Esophagus squamous epithelium (tissue), 4 donors: ENCODE measurements around the gene JAZF1.

Experiments
- POLR2A ChIP-seq, 4 donors: fragments of 450-650 bp; IDR thresholded peaks; one replicate each; pipeline ENCODE4 v1.6.1; 2017; ENCODE audit warnings: antibody characterized with exemption in 4 of 4, mild to moderate bottlenecking in 4 of 4, moderate library complexity in 3 of 4
- TF ChIP-seq, protein P1 (sequence below), 6 experiments: fragments of 450-650 bp in 4 of 6; fragments of 200-600 bp in 2 of 6; sonication (generic) in 2 of 6; IDR thresholded peaks; one replicate each; pipeline ENCODE4 v1.5.1; 2016 to 2019; ENCODE audit warnings: antibody characterized with exemption in 6 of 6, mild to moderate bottlenecking in 4 of 6, moderate library complexity in 4 of 6

DNA sequence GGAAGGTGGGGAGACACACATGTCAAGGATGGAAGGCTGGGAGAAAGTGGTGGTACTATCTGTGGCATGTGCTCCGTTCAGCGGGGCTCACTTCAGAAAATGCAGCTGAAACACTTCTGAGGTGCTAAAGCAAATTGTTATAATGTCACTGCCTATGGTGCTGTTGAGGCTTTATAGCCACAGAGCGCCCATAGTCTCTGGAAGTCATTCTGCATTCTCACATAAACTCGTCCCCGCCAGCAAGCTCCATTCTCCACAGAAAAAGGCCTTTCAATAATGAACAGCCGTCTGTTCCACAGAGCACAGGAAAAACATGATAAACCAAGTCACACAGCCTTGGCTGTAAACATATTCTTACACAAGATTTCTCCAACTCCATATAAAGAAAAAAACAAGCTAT is 308.7 kb downstream of the JAZF1 start:
- TF ChIP-seq, protein P1, sequence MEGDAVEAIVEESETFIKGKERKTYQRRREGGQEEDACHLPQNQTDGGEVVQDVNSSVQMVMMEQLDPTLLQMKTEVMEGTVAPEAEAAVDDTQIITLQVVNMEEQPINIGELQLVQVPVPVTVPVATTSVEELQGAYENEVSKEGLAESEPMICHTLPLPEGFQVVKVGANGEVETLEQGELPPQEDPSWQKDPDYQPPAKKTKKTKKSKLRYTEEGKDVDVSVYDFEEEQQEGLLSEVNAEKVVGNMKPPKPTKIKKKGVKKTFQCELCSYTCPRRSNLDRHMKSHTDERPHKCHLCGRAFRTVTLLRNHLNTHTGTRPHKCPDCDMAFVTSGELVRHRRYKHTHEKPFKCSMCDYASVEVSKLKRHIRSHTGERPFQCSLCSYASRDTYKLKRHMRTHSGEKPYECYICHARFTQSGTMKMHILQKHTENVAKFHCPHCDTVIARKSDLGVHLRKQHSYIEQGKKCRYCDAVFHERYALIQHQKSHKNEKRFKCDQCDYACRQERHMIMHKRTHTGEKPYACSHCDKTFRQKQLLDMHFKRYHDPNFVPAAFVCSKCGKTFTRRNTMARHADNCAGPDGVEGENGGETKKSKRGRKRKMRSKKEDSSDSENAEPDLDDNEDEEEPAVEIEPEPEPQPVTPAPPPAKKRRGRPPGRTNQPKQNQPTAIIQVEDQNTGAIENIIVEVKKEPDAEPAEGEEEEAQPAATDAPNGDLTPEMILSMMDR (IDR thresholded peaks at IDR 0.05): no peak
- TF ChIP-seq POLR2A (IDR thresholded peaks at IDR 0.05): no peak
